Suprapubic skin (tissue), 3 donors: ENCODE data around the gene CHMP3.
"Not testable (repeated sequence)": the region's sequence is repeated elsewhere in the genome, so short reads cannot be mapped to it uniquely, and the experiment has no call there.

ENCODE experiments used
- POLR2AphosphoS5 ChIP-seq, 3 donors: sonication (generic); formaldehyde crosslinking; IDR thresholded peaks; one replicate each; pipeline ENCODE4 v1.6.1; 2017; ENCODE audit warnings: antibody characterized with exemption in 3 of 3
- TF ChIP-seq, protein P1 (sequence below), 2 donors: fragments of 200-600 bp in 1 of 2; fragments of 450-650 bp in 1 of 2; sonication (generic) in 1 of 2; IDR thresholded peaks; one replicate each; pipeline ENCODE4 v1.5.1; 2016 to 2019; ENCODE audit warnings: antibody characterized with exemption in 2 of 2, mild to moderate bottlenecking in 1 of 2, moderate library complexity in 1 of 2

DNA sequence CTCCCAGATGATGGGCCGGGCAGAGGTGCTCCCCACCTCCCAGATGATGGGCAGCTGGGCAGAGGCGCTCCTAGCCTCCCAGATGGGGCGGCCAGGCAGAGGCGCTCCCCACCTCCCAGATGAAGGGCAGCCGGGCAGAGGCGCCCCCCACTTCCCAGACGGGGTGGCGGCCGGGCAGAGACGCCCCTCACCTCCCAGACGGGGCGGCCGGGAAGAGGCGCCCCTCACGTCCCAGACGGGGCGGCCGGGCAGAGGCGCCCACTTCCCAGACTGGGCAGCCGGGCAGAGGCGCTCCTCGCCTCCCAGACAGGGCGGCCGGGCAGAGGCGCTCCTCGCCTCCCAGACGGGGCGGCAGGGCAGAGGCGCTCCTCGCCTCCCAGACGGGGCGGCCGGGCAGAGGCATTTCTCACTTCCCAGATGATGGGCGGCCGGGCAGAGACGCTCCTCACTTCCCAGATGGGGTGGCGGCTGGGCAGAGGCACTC, 14.3 kb downstream of the CHMP3 start:
- not testable (repeated sequence) for TF ChIP-seq POLR2AphosphoS5 (IDR thresholded peaks at IDR 0.05)
- TF ChIP-seq, protein P1, sequence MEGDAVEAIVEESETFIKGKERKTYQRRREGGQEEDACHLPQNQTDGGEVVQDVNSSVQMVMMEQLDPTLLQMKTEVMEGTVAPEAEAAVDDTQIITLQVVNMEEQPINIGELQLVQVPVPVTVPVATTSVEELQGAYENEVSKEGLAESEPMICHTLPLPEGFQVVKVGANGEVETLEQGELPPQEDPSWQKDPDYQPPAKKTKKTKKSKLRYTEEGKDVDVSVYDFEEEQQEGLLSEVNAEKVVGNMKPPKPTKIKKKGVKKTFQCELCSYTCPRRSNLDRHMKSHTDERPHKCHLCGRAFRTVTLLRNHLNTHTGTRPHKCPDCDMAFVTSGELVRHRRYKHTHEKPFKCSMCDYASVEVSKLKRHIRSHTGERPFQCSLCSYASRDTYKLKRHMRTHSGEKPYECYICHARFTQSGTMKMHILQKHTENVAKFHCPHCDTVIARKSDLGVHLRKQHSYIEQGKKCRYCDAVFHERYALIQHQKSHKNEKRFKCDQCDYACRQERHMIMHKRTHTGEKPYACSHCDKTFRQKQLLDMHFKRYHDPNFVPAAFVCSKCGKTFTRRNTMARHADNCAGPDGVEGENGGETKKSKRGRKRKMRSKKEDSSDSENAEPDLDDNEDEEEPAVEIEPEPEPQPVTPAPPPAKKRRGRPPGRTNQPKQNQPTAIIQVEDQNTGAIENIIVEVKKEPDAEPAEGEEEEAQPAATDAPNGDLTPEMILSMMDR (IDR thresholded peaks at IDR 0.05): not testable (repeated sequence)
